Neural cell (in vitro differentiated cells): ENCODE data around the gene ARHGEF7.

Experiments used
- EZH2 ChIP-seq: fragments of 200-600, 300-800 bp; shearing (Covaris generic), sonication (generic); IDR thresholded peaks from 2 replicates; pipeline ENCODE4 v1.6.1; 2014; ENCODE audit warnings: antibody characterized with exemption, low read length, borderline replicate concordance, mild to moderate bottlenecking; ENCODE audit not compliant: insufficient read depth, poor library complexity, severe bottlenecking
- POLR2AphosphoS5 ChIP-seq: IDR thresholded peaks from 2 replicates; pipeline ENCODE4 v1.6.1; 2012
- RAD21 ChIP-seq: fragments of 450-650 bp; conservative IDR thresholded peaks from 2 replicates; pipeline ENCODE4 v1.6.1; 2014; ENCODE audit warnings: antibody characterized with exemption, mild to moderate bottlenecking, moderate library complexity
- SMC3 ChIP-seq: fragments of 450-650 bp; conservative IDR thresholded peaks from 2 replicates; pipeline ENCODE4 v1.6.1; 2014; ENCODE audit warnings: antibody characterized with exemption, mild to moderate bottlenecking, moderate library complexity; ENCODE audit not compliant: poor library complexity
- TAF1 ChIP-seq: IDR thresholded peaks from 2 replicates; pipeline ENCODE4 v1.6.1; 2012; ENCODE audit warnings: low read depth
- TF ChIP-seq, protein P1 (sequence below): fragments of 450-650 bp; IDR thresholded peaks from 2 replicates; pipeline ENCODE4 v1.5.1; 2014; ENCODE audit warnings: antibody characterized with exemption, mild to moderate bottlenecking, moderate library complexity; ENCODE audit not compliant: poor library complexity, severe bottlenecking
- TF ChIP-seq, protein P2 (sequence below): IDR thresholded peaks from 2 replicates; pipeline ENCODE4 v1.6.1; 2012; ENCODE audit warnings: borderline replicate concordance

DNA sequence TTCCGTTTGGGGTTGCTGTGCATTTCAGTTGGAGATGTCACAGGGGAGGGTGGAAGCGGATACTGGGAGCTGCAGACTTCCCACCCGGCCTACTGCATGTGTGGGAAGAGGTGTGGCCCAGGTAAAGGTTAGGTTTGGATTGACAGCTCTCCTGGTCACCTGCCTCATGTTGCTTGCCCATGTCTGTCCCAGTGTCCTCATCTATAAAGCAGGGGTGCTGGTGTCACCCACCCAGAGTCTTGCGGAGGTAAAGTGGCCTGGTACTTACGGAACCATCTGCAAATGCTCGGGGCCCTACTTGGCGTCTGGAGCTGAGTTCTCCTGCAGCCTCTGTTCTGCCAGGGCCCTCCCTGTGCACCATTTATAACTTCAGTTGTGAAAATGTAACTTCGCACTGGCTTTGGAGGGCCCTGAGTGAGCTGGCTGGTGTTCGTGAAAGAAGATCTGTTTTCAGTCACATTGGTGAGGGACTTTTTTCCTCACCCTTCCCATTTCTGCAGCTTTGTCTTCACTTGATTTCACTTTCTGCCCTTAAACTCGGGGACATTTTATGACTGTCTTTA, 140.2 kb downstream of the ARHGEF7 start:
- TF ChIP-seq EZH2, result no peak
- TF ChIP-seq POLR2AphosphoS5, result no peak
- TF ChIP-seq, protein P1, sequence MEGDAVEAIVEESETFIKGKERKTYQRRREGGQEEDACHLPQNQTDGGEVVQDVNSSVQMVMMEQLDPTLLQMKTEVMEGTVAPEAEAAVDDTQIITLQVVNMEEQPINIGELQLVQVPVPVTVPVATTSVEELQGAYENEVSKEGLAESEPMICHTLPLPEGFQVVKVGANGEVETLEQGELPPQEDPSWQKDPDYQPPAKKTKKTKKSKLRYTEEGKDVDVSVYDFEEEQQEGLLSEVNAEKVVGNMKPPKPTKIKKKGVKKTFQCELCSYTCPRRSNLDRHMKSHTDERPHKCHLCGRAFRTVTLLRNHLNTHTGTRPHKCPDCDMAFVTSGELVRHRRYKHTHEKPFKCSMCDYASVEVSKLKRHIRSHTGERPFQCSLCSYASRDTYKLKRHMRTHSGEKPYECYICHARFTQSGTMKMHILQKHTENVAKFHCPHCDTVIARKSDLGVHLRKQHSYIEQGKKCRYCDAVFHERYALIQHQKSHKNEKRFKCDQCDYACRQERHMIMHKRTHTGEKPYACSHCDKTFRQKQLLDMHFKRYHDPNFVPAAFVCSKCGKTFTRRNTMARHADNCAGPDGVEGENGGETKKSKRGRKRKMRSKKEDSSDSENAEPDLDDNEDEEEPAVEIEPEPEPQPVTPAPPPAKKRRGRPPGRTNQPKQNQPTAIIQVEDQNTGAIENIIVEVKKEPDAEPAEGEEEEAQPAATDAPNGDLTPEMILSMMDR, result no peak
- no peak for TF ChIP-seq SMC3
- TF ChIP-seq, protein P2, sequence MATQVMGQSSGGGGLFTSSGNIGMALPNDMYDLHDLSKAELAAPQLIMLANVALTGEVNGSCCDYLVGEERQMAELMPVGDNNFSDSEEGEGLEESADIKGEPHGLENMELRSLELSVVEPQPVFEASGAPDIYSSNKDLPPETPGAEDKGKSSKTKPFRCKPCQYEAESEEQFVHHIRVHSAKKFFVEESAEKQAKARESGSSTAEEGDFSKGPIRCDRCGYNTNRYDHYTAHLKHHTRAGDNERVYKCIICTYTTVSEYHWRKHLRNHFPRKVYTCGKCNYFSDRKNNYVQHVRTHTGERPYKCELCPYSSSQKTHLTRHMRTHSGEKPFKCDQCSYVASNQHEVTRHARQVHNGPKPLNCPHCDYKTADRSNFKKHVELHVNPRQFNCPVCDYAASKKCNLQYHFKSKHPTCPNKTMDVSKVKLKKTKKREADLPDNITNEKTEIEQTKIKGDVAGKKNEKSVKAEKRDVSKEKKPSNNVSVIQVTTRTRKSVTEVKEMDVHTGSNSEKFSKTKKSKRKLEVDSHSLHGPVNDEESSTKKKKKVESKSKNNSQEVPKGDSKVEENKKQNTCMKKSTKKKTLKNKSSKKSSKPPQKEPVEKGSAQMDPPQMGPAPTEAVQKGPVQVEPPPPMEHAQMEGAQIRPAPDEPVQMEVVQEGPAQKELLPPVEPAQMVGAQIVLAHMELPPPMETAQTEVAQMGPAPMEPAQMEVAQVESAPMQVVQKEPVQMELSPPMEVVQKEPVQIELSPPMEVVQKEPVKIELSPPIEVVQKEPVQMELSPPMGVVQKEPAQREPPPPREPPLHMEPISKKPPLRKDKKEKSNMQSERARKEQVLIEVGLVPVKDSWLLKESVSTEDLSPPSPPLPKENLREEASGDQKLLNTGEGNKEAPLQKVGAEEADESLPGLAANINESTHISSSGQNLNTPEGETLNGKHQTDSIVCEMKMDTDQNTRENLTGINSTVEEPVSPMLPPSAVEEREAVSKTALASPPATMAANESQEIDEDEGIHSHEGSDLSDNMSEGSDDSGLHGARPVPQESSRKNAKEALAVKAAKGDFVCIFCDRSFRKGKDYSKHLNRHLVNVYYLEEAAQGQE, result no peak
- TF ChIP-seq TAF1, result no peak
- no peak for TF ChIP-seq RAD21
